Endothelial cell (in vitro differentiated cells): ENCODE data around the gene SLC25A4. TPM values are rescaled to one million over a fixed set of nuclear protein-coding genes. Genes with fewer than 3 reads are reported as not detected.
A peak's percentile ranks its signal among the peaks of the same experiment; 100 is the strongest.

Source experiments
- DNase-seq: peaks from one replicate; pipeline ENCODE4 v3.0.0; 2021; ENCODE audit warnings: low spot score
- H3K27ac Mint-ChIP-seq: one replicate; pipeline ENCODE4 v1.8.0; 2021; ENCODE audit warnings: mixed read lengths, inconsistent platforms; ENCODE audit not compliant: unreplicated experiment
- H3K27me3 Mint-ChIP-seq: one replicate; pipeline ENCODE4 v1.8.0; 2021; ENCODE audit warnings: mild to moderate bottlenecking, moderate library complexity, mixed read lengths, inconsistent platforms; ENCODE audit not compliant: unreplicated experiment
- H3K36me3 Mint-ChIP-seq: one replicate; pipeline ENCODE4 v1.8.0; 2021; ENCODE audit warnings: mild to moderate bottlenecking, low read depth, mixed read lengths, inconsistent platforms; ENCODE audit not compliant: unreplicated experiment
- H3K4me1 Mint-ChIP-seq: one replicate; pipeline ENCODE4 v1.8.0; 2021; ENCODE audit warnings: mild to moderate bottlenecking, mixed read lengths, inconsistent platforms; ENCODE audit not compliant: unreplicated experiment
- H3K4me3 Mint-ChIP-seq: one replicate; pipeline ENCODE4 v1.8.0; 2021; ENCODE audit warnings: mild to moderate bottlenecking, mixed read lengths, inconsistent platforms; ENCODE audit not compliant: unreplicated experiment
- H3K9me3 Mint-ChIP-seq: one replicate; pipeline ENCODE4 v1.8.0; 2021; ENCODE audit warnings: mixed read lengths, inconsistent platforms; ENCODE audit not compliant: unreplicated experiment
- CTCF ChIP-seq: fragments of 200-600 bp; sonication (generic); IDR thresholded peaks from one replicate; pipeline ENCODE4 v1.5.0; 2021; ENCODE audit warnings: antibody characterized with exemption; ENCODE audit not compliant: unreplicated experiment
- total RNA-seq: library from RNA; stranded (reverse); fragmentation: NEBNext Ultra II Directional; extraction: Animal tissue kit (Norgen Biotek cat#: 25700); gene quantifications from one replicate; pipeline ENCODE4 v1.2.1, GENCODE V29; 2021; ENCODE audit not compliant: unreplicated experiment

SLC25A4 gene
- total RNA-seq, 1 donor from 2014 or later = 8.9 TPM

GRCh38 chr4:185138161-185138560, 4.9 kb upstream of the SLC25A4 start:
- no peak overlapping the region for H3K27ac Mint-ChIP-seq
- no peaks in the 10 kb centered on the region for H3K36me3 Mint-ChIP-seq
- DNase-seq = no peak
- peaks cover 1% of the 10 kb centered on the region for H3K27me3 Mint-ChIP-seq
- no peak for TF ChIP-seq CTCF
- peaks cover 15% of the 10 kb centered on the region for H3K4me1 Mint-ChIP-seq
- H3K4me3 Mint-ChIP-seq = no peak overlapping the region
- H3K9me3 Mint-ChIP-seq = no peaks in the 10 kb centered on the region

GRCh38 chr4:185139736-185140135, 3.3 kb upstream of the SLC25A4 start:
- DNase-seq = no peak
- no peak overlapping the region for H3K4me3 Mint-ChIP-seq
- no peaks in the 10 kb centered on the region for H3K9me3 Mint-ChIP-seq
- no peaks in the 10 kb centered on the region for H3K36me3 Mint-ChIP-seq
- H3K4me1 Mint-ChIP-seq = peaks cover 20% of the 10 kb centered on the region
- TF ChIP-seq CTCF = no peak
- no peak overlapping the region for H3K27ac Mint-ChIP-seq
- H3K27me3 Mint-ChIP-seq = peaks cover 5% of the 10 kb centered on the region

GRCh38 chr4:185141777-185142176, 1.3 kb upstream of the SLC25A4 start:
- Mint-ChIP-seq H3K36me3 (no peaks in the 10 kb centered on the region), H3K27ac (no peak overlapping the region), H3K4me1 (peaks cover 20% of the 10 kb centered on the region), H3K4me3 (no peak overlapping the region), H3K27me3 (peaks cover 5% of the 10 kb centered on the region), H3K9me3 (no peaks in the 10 kb centered on the region)
- TF ChIP-seq CTCF = no peak
- no peak for DNase-seq

- Mint-ChIP-seq H3K27ac (no peak overlapping the region), H3K9me3 (no peaks in the 10 kb centered on the region), H3K27me3 (peaks cover 5% of the 10 kb centered on the region), H3K4me3 (peak overlapping the region; percentile 91), H3K4me1 (peaks cover 19% of the 10 kb centered on the region), H3K36me3 (no peaks in the 10 kb centered on the region)
- TF ChIP-seq CTCF = no peak
- DNase-seq = no peak
Measured at GRCh38 chr4:185142564-185142911, 528 bp upstream of the SLC25A4 start.

DNA sequence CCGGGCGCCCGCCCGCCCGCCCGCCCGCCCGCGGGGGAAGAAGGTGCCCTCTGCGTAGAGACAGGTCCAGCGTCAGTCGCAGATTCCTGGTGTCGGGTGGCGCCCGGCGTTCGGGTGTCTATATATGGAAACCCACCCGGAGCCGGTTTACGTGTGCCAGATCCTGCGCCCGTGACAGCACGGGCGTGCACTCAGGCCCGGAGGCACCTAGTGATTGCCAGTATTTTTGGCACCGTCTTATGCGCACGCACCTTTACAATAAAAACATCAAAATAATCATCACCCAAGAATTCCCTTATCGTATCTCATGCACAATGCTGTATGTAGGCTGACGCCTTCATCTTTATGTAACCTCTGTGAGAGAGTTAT, 519 bp downstream of the SLC25A4 start:
- DNase-seq = no peak
- Mint-ChIP-seq H3K27me3 (peaks cover 5% of the 10 kb centered on the region), H3K4me1 (peaks cover 12% of the 10 kb centered on the region), H3K4me3 (peak overlapping the region; percentile 86), H3K36me3 (no peaks in the 10 kb centered on the region), H3K9me3 (no peaks in the 10 kb centered on the region), H3K27ac (no peak overlapping the region)
- no peak for TF ChIP-seq CTCF
